ENCODE results near the gene NRCAM.
A peak's percentile ranks its signal among the peaks of the same experiment; 100 is the strongest.
"Not testable (repeated sequence)": the region's sequence is repeated elsewhere in the genome, so short reads cannot be mapped to it uniquely, and the experiment has no call there.

NRCAM gene

GRCh38 chr7:108270385-108271015 lies 185.7 kb downstream of the NRCAM start:
- no peak for DNase-seq

GRCh38 chr7:108268200-108268820 lies 187.9 kb downstream of the NRCAM start:
- no peak for DNase-seq

DNA sequence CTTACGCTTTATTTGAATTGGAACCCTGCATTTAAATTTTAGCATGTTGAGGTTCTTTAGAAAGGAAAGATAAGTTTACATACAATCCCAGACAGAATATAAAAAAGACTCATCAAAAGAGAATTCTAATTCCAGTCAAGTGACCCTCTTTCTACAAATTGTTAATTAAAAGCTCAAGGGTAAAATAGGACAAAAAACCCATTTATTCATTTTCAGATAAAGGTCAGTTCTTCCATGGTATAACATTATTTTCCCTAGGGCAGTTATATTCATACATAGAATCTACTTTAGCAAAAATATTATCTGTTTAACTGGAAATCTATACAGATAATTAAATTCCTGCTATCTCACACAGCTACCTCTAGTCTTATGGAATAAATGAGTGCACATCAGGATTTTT lies 188.6 kb downstream of the NRCAM start:
- no peak for DNase-seq

GRCh38 chr7:108266491-108266890 lies 189.7 kb downstream of the NRCAM start:
- DNase-seq, result no peak

- no peak for DNase-seq
These were observed 190.2 kb downstream of the NRCAM start for GRCh38 chr7:108266035-108266434.

GRCh38 chr7:108265007-108265406 lies 191.2 kb downstream of the NRCAM start:
- no peak for DNase-seq

- DNase-seq, result no peak
These were observed 192.8 kb downstream of the NRCAM start for GRCh38 chr7:108263425-108263824.

GRCh38 chr7:108261560-108262255 lies 194.5 kb downstream of the NRCAM start:
- DNase-seq, result no peak

DNA sequence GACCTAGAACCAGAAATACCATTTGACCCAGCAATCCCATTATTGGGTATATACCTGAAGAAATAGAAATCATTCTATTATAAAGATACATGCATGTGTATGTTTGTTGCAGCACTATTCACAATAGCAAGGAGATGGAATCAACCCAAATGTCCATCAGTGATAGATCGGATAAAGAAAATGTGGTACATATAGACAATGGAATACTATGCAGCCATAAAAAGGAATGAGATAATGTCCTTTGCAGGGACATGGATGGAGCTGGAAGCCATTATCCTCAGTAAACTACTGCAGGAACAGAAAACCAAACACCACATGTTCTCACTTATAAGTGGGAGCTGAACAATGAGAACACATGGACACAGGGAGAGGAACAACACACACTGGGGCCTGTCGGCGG lies 196.8 kb downstream of the NRCAM start:
- DNase-seq, result not testable (repeated sequence)

GRCh38 chr7:108257954-108258353 lies 198.3 kb downstream of the NRCAM start:
- no peak for DNase-seq

GRCh38 chr7:108254259-108254658 lies 202.0 kb downstream of the NRCAM start:
- no peak for DNase-seq

DNA sequence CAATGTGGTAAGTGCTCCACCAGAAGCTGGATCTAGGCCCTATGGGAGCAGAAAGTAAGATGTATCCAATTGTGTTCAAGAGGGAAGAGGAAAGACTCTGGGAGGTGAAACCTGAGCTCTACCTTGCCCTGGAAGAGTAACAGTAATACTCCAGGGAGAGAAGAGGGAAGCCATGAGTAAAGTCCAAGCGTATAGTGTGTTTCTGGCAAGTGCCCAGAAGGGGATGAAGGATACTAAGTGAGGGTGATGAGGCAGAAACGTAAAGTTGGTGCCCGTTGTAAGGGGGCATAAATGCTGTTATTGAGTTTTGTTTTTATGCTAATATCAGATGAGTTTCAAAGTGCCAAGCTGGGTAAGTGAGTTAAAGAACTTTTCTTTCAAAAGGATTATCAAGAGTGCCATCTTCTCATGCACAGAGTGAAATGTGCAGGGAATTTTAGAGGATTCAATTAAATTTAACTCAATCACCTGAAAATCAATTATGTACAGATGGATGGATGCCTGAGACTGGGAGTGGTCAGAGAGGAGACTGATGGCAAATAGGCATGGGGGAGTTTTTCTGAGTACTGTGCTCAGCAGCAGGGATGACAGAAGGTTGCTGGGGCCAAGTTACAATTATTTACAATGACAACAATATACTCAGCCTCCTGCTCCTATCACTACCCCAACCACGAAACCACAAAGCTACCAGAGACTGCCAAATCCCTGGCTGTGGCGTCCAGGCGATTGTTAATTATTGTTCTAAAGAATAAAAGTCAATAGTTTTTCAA lies 202.8 kb downstream of the NRCAM start:
- no peak for DNase-seq

DNA sequence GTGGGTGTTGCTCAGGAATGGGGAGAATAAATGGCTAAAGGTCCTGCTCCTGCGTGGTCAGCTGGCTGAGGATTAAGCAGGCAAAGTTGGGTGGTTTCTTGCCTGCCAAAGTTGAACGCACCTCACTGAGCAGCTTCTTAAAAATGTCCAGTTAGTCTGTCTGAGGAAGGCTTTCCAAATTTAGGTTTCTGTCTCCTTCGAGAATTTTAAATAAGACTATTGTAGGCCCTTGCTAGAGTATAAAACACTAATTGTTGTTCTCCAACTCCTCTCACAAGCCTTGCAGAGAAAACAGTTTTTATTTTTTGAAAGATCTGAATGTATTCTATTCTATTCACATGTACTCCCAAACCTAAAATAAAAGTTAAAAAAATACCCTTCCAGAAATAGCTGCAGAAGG lies 204.1 kb downstream of the NRCAM start:
- DNase-seq, result no peak

DNA sequence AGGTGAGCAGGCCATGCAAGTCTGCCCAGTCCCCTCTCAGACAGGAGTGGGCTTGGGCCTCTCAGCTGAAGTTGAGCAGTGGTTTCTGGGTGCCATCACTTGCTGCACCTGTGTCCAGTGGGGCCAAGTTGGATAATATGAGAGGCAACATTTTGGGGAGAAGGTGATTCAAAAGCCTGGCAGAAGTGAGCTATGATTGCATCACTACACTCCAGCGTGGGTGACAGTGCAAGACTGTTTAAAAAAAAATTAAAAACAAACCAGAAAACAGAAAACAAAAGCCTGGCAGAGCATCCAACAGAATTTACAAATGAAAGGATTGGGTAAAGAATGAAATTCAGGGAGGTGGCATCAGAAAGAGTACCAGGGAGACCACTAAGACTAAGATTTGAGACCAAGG lies 204.5 kb downstream of the NRCAM start:
- DNase-seq, result no peak

DNA sequence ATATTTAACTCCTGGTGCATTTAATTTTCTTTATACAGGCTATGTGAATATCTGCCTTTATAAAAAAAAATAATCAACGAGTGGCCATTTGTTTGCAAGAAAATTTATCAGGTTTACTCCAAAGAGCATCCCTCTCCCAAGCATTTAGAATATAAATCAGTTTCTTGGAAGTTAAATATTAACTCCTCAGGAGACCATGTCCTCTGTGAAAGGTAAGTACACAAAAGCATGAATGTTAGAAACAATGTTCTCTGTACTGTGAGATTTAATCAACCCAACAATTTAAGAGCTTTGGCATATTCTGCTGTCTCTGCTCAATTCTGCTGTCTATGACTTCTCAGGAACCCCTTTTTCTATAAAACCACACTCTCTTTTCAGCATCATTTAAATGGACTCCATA lies 206.8 kb downstream of the NRCAM start:
- no peak for DNase-seq

- no peak for DNase-seq
These were observed 207.4 kb downstream of the NRCAM start for GRCh38 chr7:108248821-108249220.

DNA sequence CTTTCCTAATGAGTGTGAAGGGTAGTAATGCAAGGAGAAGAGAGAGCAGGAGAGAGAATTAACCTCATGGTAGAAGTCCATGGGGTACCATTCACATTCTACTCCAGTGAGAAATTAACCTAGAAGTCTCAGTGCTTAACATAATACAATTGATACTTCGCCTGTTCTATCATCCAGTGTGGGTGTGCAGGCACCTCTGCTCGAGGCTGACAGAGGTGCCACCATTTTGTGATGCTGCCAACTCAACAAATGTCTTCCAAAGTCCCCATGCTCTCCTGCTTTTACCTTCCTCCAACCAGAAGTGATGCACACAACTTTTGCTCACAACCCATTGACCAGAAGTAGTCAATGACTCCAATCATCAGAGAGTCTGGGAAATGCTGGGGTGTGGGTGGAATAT lies 207.8 kb downstream of the NRCAM start:
- DNase-seq, result no peak

GRCh38 chr7:108247614-108248013 lies 208.6 kb downstream of the NRCAM start:
- no peak for DNase-seq

DNA sequence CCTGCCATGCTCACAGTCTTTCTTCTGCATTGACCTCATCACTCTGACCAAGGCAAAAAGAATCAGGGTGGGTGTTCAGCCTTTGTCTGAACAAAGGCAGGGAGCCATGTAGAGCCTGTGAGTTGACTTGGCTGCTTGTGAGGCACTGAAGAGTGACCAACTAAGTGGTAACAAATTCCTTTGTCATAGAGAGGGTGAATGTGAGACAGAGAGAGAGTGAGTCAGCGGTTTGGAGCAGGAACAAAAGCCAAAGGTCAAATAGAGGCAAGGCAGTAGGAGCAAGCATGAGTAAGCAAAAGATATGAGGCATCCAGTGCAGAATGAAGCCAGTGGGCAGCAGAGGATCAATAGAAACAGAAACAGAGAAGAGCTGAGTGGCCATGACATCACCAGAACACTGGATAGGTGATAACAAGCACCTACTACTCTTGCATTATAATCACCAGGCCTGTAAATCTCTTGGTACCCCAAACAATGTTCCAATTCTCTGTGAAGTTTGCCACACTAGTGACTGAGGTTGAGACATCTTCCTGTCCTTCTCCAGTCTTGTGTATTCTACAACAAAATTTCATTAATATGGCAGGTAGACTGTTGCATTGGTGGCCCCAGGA lies 209.9 kb downstream of the NRCAM start:
- no peak for DNase-seq

- DNase-seq, result no peak
These were observed 210.6 kb downstream of the NRCAM start for GRCh38 chr7:108245523-108246226.

GRCh38 chr7:108244110-108244509 lies 212.1 kb downstream of the NRCAM start:
- DNase-seq, result no peak

DNA sequence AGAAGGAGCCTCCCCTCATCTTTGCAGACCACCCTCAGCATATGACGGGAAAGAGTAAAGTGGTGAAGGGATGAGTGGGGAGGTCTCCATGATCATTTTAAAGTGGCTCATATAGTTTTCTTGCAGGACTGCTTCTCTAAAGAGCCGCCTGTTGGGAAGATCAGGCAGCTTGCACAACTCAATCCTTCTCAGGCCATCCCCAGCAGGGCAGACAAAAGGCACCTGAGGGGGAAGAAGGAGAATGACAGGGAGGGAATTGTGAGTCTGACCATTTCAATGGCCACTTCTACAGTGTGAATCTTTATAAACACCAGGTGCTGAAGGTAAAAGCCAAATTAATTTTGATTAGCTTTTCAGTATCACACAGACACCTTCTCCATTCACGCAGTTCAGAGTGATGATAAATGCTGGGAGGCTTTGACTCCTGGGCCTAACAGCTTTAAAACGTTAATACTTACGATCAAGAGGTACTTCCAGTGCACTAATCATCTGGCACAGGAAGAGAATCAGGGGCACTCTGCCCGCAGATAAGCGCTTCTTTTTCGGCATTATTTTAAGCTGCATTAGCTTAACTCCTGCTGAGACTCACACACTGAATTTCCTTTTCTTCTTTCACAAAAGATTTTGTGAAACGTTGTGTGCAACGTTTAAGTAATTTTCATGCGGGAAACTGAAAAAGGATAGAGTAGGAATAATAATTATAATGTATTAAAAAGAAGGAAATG lies 216.6 kb downstream of the NRCAM start:
- DNase-seq, result peak; percentile 33

All from COR-L47 (cell line).